ENCODE data around the gene PNPLA4.

Gene PNPLA4

DNA sequence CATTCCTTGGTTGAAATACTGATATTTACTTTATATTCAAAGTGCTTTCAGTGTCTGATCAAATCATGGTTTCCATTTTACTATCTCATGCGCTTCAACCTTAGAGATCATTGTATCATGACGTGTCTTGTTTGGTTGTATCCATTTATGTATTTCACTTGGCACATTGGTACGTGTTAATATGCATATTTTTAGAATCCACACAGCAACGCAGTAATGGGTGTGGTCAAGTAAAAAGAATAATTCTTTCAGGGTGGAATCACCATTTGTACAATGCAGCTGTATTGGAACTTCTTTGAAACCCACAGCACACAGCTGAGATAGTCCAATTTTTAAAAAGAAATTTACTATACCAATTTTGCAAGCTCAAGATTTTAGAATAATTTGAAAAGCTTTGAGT lies 55.2 kb downstream of the PNPLA4 start:
- no peak for DNase-seq (ENCODE audit: low read depth in 2 of 2)

- DNase-seq (ENCODE audit: low read depth in 2 of 2): no peak
Observed at GRCh38 chrX:7852166-7852565, 75.0 kb downstream of the PNPLA4 start.
